Type B pancreatic cell (in vitro differentiated cells): Measurements from ENCODE around the gene ACER1. TPM values are rescaled to one million over a fixed set of nuclear protein-coding genes. Genes with fewer than 3 reads are reported as not detected.

Experiments used
- DNase-seq: peaks from one replicate; pipeline ENCODE4 v3.0.0; 2021; ENCODE audit warnings: mixed read lengths; ENCODE audit not compliant: unreplicated experiment; ENCODE audit errors: extremely low spot score
- H3K27ac Mint-ChIP-seq: 2 replicates; pipeline ENCODE4 v1.8.0; 2021; ENCODE audit warnings: mild to moderate bottlenecking, mixed read lengths
- H3K27me3 Mint-ChIP-seq: 2 replicates; pipeline ENCODE4 v1.8.0; 2021; ENCODE audit warnings: mixed read lengths
- H3K36me3 Mint-ChIP-seq: 2 replicates; pipeline ENCODE4 v1.8.0; 2021; ENCODE audit warnings: mixed read lengths
- H3K4me1 Mint-ChIP-seq: one replicate; pipeline ENCODE4 v1.8.0; 2021; ENCODE audit warnings: mixed read lengths; ENCODE audit not compliant: unreplicated experiment
- H3K4me3 Mint-ChIP-seq: 2 replicates; pipeline ENCODE4 v1.8.0; 2021; ENCODE audit warnings: mild to moderate bottlenecking, mixed read lengths
- H3K9me3 Mint-ChIP-seq: 2 replicates; pipeline ENCODE4 v1.8.0; 2021; ENCODE audit warnings: mixed read lengths
- CTCF ChIP-seq: fragments of 200-600 bp; sonication (generic); conservative IDR thresholded peaks from 2 replicates; pipeline ENCODE4 v1.5.0; 2021; ENCODE audit warnings: antibody characterized with exemption, mild to moderate bottlenecking
- total RNA-seq: library from RNA; stranded (reverse); gene quantifications from 2 replicates; pipeline ENCODE4 v1.2.1, GENCODE V29; 2021; ENCODE audit warnings: low replicate concordance

Gene ACER1
- total RNA-seq, 1 donor from 2014 or later, result not detected

GRCh38 chr19:6334490-6335285 is 1.3 kb upstream of the ACER1 start:
- no peak for DNase-seq
- TF ChIP-seq CTCF, result no peak
- no peak overlapping the region for H3K27ac Mint-ChIP-seq
- no peaks in the 10 kb centered on the region for H3K9me3 Mint-ChIP-seq
- H3K4me1 Mint-ChIP-seq, result no peaks in the 10 kb centered on the region
- H3K27me3 Mint-ChIP-seq, result no peaks in the 10 kb centered on the region
- H3K4me3 Mint-ChIP-seq, result no peak overlapping the region
- no peaks in the 10 kb centered on the region for H3K36me3 Mint-ChIP-seq

- Mint-ChIP-seq H3K9me3 (no peaks in the 10 kb centered on the region), H3K27ac (no peak overlapping the region), H3K4me3 (no peak overlapping the region), H3K36me3 (no peaks in the 10 kb centered on the region), H3K4me1 (no peaks in the 10 kb centered on the region), H3K27me3 (peaks cover 6% of the 10 kb centered on the region)
- no peak for DNase-seq
- TF ChIP-seq CTCF, result no peak
These were observed 6.6 kb downstream of the ACER1 start for GRCh38 chr19:6326815-6327214.

GRCh38 chr19:6325614-6326013 is 7.8 kb downstream of the ACER1 start:
- Mint-ChIP-seq H3K4me1 (no peaks in the 10 kb centered on the region), H3K27ac (no peak overlapping the region)
- no peak for TF ChIP-seq CTCF

GRCh38 chr19:6324757-6325156 is 8.7 kb downstream of the ACER1 start:
- no peak overlapping the region for H3K4me3 Mint-ChIP-seq
- no peak for DNase-seq
- H3K27me3 Mint-ChIP-seq, result peaks cover 6% of the 10 kb centered on the region
- no peaks in the 10 kb centered on the region for H3K36me3 Mint-ChIP-seq
- no peak for TF ChIP-seq CTCF
- H3K4me1 Mint-ChIP-seq, result no peaks in the 10 kb centered on the region
- H3K27ac Mint-ChIP-seq, result no peak overlapping the region
- no peaks in the 10 kb centered on the region for H3K9me3 Mint-ChIP-seq

More at GRCh38 chr19:6325614-6326013, 7.8 kb downstream of the ACER1 start:
- Mint-ChIP-seq H3K36me3 (no peaks in the 10 kb centered on the region), H3K9me3 (no peaks in the 10 kb centered on the region), H3K27me3 (peaks cover 6% of the 10 kb centered on the region), H3K4me3 (no peak overlapping the region)
- no peak for DNase-seq

GRCh38 chr19:6322284-6322683 is 11.1 kb downstream of the ACER1 start:
- H3K27me3 Mint-ChIP-seq, result peaks cover 6% of the 10 kb centered on the region
- no peak overlapping the region for H3K4me3 Mint-ChIP-seq
- no peak for DNase-seq
- no peak for TF ChIP-seq CTCF
- no peak overlapping the region for H3K27ac Mint-ChIP-seq
- H3K36me3 Mint-ChIP-seq, result no peaks in the 10 kb centered on the region
- no peaks in the 10 kb centered on the region for H3K9me3 Mint-ChIP-seq
- no peaks in the 10 kb centered on the region for H3K4me1 Mint-ChIP-seq
